Chondrocyte (in vitro differentiated cells): ENCODE data around the gene PF4V1. TPM values are rescaled to one million over a fixed set of nuclear protein-coding genes. Genes with fewer than 3 reads are reported as not detected.

Experiments used
- DNase-seq: peaks from one replicate; pipeline ENCODE4 v3.0.0; 2021; ENCODE audit warnings: mixed read lengths, low spot score
- H3K27ac Mint-ChIP-seq: one replicate; pipeline ENCODE4 v1.8.0; 2021; ENCODE audit warnings: mild to moderate bottlenecking, moderate library complexity, mixed read lengths; ENCODE audit not compliant: unreplicated experiment
- H3K27me3 Mint-ChIP-seq: 2 replicates; pipeline ENCODE4 v1.8.0; 2021; ENCODE audit warnings: low read depth, mixed read lengths
- H3K36me3 Mint-ChIP-seq: 2 replicates; pipeline ENCODE4 v1.8.0; 2021; ENCODE audit warnings: low read depth, mixed read lengths
- H3K4me1 Mint-ChIP-seq: 2 replicates; pipeline ENCODE4 v1.8.0; 2021; ENCODE audit warnings: low read depth, mild to moderate bottlenecking, mixed read lengths
- H3K4me3 Mint-ChIP-seq: one replicate; pipeline ENCODE4 v1.8.0; 2021; ENCODE audit warnings: mild to moderate bottlenecking, moderate library complexity, mixed read lengths; ENCODE audit not compliant: unreplicated experiment
- H3K9me3 Mint-ChIP-seq: 2 replicates; pipeline ENCODE4 v1.8.0; 2021; ENCODE audit warnings: low read depth, mixed read lengths
- CTCF ChIP-seq: fragments of 200-600 bp; sonication (generic); IDR thresholded peaks from 2 replicates; pipeline ENCODE4 v1.5.0; 2021; ENCODE audit warnings: antibody characterized with exemption, mild to moderate bottlenecking, moderate library complexity
- total RNA-seq: library from RNA; stranded (reverse); gene quantifications from 3 replicates; pipeline ENCODE4 v1.2.1, GENCODE V29; 2021

PF4V1 gene
- total RNA-seq, 1 donor from 2014 or later: not detected

- no peaks in the 10 kb centered on the region for H3K36me3 Mint-ChIP-seq
- H3K27me3 Mint-ChIP-seq: peaks cover 51% of the 10 kb centered on the region
- TF ChIP-seq CTCF: no peak
- no peaks in the 10 kb centered on the region for H3K9me3 Mint-ChIP-seq
- peaks cover 19% of the 10 kb centered on the region for H3K4me1 Mint-ChIP-seq
- H3K27ac Mint-ChIP-seq: no peak overlapping the region
- no peak for DNase-seq
- no peak overlapping the region for H3K4me3 Mint-ChIP-seq
These were observed 19.4 kb downstream of the PF4V1 start for GRCh38 chr4:73872316-73873108.

- no peak overlapping the region for H3K4me3 Mint-ChIP-seq
- H3K36me3 Mint-ChIP-seq: no peaks in the 10 kb centered on the region
- H3K27me3 Mint-ChIP-seq: peaks cover 52% of the 10 kb centered on the region
- no peak for DNase-seq
- H3K27ac Mint-ChIP-seq: no peak overlapping the region
- no peak for TF ChIP-seq CTCF
- no peaks in the 10 kb centered on the region for H3K9me3 Mint-ChIP-seq
- peaks cover 6% of the 10 kb centered on the region for H3K4me1 Mint-ChIP-seq
These were observed 21.3 kb downstream of the PF4V1 start for GRCh38 chr4:73874386-73874785.

GRCh38 chr4:73875401-73875800, 22.3 kb downstream of the PF4V1 start:
- peaks cover 51% of the 10 kb centered on the region for H3K27me3 Mint-ChIP-seq
- H3K27ac Mint-ChIP-seq: no peak overlapping the region
- no peak for DNase-seq
- H3K4me1 Mint-ChIP-seq: no peaks in the 10 kb centered on the region
- no peaks in the 10 kb centered on the region for H3K36me3 Mint-ChIP-seq
- H3K9me3 Mint-ChIP-seq: no peaks in the 10 kb centered on the region
- no peak for TF ChIP-seq CTCF
- H3K4me3 Mint-ChIP-seq: no peak overlapping the region

- Mint-ChIP-seq H3K9me3 (no peaks in the 10 kb centered on the region), H3K27ac (no peak overlapping the region), H3K36me3 (no peaks in the 10 kb centered on the region), H3K4me3 (no peak overlapping the region), H3K4me1 (peaks cover 15% of the 10 kb centered on the region), H3K27me3 (peaks cover 38% of the 10 kb centered on the region)
- DNase-seq: no peak
- TF ChIP-seq CTCF: no peak
These were observed 30.2 kb downstream of the PF4V1 start for GRCh38 chr4:73883306-73883705.

- DNase-seq: no peak
- H3K9me3 Mint-ChIP-seq: no peaks in the 10 kb centered on the region
- H3K4me3 Mint-ChIP-seq: no peak overlapping the region
- H3K4me1 Mint-ChIP-seq: peaks cover 15% of the 10 kb centered on the region
- no peak for TF ChIP-seq CTCF
- no peaks in the 10 kb centered on the region for H3K36me3 Mint-ChIP-seq
- peaks cover 23% of the 10 kb centered on the region for H3K27me3 Mint-ChIP-seq
- no peak overlapping the region for H3K27ac Mint-ChIP-seq
These were observed 32.6 kb downstream of the PF4V1 start for GRCh38 chr4:73885574-73886267.
